ENCODE measurements around the gene NEK8.

NEK8 gene

DNA sequence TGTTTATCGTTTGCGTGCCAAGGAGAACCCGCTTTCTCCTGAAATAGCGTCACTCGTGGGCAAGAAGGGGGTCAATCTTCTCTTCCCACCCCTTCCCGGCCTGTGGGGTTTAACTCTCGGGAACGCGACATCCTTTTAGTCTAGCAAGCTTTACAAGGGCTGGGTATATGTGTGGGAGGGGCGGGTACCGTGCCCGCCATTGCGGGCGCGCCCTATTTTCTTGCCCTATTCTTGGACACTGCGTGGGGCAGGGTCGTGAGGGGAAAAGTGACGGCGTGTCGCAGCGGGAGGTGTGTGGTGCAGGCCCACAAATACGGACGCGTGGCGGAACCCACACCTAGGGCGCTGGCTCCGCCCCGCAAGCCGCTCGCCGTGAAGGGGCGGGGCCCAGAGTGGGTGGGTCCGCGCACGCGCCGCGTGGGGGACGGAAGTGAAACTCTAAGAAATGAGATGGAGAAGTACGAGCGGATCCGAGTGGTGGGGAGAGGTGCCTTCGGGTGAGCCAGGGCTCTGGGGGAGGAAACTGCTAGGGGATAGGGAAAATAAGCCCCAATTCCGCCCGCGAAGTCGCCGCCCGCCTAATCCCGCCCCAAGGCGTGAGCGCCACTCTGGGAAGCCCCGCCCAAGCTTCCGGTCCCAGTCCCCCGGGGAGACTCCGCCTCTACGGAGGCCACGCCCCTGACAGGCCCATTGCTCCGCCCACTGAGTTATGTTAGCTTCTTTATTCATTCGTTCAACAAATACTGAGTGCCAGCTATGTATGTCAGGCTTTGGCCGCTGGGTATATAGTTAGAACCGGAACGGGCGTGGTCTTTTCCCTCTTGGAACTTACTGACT lies at the start of gene NEK8:
TSS of gene NEK8 (plus strand) at position 425 of the 837 bp plus-strand sequence. CDS start at position 451, 26 bp downstream.
- DNase-seq (ENCODE audit: low read depth) = peak; percentile 73

DNA sequence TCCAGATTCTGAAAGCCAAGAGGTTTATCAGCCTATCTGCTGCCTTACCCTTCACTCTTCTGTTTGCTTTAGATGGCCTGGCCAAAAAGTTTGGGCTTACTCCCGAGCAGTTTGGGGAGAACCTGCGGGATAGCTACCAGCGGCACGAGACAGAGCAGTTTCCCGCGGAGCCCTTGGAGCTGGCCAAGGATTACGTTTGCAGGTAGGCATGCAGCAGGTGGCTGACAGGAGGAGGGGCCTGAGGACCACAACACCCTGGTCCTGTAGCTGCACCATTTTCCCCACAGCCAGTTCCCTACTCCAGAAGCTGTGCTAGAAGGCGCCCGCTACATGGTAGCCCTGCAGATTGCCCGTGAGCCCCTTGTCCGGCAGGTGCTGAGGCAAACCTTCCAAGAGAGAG lies 45.9 kb upstream of the NEK8 start:
- no peak for DNase-seq (ENCODE audit: low read depth)

- no peak for DNase-seq (ENCODE audit: low read depth)
These were observed 43.6 kb upstream of the NEK8 start for GRCh38 chr17:28684963-28685362.

DNA sequence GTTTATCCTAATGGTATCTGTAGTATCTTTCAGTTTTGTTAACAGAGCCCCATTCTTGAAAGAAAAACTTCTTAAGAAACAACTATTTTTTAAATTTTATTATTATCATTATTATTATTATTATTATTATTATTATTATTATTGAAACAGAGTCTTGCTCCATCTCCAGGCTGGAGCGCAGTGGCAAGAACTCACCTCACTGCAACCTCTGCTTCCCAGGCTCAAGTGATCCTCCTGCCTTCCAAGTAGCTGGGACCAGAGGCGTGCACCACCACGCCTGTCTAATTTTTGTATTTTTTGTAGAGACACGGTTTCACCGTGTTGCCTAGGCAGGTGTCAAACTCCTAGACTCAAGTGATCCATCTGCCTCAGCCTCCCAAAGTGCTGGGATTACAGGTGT lies 43.2 kb upstream of the NEK8 start:
- DNase-seq (ENCODE audit: low read depth) = no peak

GRCh38 chr17:28686296-28686695 lies 42.3 kb upstream of the NEK8 start:
- DNase-seq (ENCODE audit: low read depth) = no peak

DNA sequence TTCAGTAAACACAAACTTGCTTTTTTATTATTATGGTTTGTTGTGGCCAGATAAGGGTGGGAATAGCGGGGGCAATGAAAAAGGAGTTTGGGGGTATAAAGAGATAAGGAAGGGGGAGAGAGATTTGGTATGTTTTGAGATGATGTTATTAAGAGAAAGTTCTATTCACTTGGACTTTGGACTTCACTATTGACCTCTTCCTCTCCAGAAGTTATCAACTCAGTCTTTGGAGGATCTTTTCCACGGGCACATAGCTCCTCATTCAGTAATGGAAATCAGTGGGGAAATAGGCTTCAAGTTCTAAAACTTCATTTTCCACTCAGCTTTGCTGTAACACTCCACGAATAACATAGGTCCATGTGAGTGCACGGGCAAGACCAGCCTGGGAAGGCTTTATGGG lies 40.1 kb upstream of the NEK8 start:
- no peak for DNase-seq (ENCODE audit: low read depth)

GRCh38 chr17:28689011-28689410 lies 39.6 kb upstream of the NEK8 start:
- DNase-seq (ENCODE audit: low read depth) = no peak

- no peak for DNase-seq (ENCODE audit: low read depth)
These were observed 34.7 kb upstream of the NEK8 start for GRCh38 chr17:28693869-28694268.

DNA sequence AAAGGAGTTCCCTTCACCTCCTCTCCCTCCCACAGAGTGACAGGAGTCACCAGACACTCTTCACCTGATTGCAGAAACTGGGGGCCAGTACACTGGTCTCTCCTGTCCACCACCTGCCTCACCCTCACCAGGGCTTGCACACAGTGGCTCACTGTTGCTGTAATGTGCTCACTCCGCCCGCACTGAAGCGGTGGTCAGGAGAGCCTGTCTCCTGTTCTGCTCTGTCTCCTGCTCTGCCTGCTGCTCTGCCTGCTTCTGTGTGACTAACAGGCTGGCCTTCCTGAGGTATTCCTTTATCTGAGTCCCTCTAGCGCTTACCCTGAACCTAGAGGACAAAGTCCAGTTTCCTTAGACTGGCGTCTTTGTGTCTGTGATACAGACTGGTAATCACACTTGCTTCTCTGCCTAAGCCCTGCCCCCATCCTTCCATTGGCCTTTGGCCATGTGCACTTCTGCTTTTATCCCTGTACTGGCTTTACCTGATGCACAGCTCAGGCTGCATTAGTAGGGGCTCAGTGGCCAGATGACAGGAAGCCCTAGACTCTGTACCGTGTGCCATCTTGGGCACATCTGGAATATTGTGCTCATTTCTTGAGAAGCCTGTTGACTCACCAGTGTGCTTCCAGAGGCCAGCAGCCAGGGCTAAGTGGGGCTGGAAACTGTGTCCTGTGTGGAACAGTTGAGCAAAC lies 30.2 kb upstream of the NEK8 start:
- no peak for DNase-seq (ENCODE audit: low read depth)

DNA sequence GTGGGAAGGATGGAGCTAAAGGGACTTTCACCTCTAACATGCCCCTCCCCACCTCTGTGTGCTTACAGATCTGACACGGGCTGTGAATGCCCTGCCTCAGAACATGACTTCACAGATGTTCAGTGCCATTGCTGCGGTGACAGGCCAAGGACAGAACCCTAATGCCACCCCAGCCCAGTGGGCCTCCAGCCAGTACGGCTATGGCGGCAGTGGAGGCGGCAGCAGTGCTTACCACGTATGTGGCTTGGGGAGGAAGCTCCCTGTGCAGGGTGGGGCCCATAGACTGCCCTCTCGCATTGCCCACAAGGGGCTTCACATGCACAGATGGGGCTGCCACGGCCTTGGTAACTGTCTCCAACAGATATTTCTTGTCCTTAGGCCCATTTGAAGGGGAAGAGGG lies 28.3 kb upstream of the NEK8 start:
- no peak for DNase-seq (ENCODE audit: low read depth)

DNA sequence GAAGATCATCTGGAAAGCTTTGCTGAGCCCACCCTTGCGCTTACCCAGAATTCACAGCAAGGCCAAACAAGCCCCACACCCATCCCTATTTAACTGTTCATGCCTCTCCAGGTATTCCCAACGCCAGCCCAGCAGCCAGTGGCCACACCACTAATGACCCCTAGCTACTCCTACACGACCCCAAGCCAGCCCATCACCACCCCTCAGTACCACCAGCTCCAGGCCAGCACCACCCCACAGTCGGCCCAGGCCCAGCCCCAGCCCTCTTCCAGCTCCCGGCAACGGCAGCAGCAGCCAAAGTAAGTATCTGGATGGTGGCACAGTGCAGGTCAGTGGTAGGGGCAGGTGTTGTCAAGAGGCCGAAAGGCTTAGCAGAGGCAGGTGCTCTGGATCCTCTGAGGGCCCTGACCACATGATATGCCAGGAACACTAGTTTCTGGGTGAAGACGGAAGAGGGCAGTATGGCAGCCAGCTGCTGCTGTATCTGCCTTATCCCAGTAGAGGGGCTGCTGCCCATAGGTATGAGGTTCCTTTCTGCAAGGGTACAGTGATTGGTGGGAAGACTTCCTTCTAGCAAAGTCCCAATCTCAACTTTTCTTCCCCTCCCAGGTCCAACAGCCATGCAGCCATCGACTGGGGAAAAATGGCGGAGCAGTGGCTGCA lies 27.6 kb upstream of the NEK8 start:
- DNase-seq (ENCODE audit: low read depth) = no peak

DNA sequence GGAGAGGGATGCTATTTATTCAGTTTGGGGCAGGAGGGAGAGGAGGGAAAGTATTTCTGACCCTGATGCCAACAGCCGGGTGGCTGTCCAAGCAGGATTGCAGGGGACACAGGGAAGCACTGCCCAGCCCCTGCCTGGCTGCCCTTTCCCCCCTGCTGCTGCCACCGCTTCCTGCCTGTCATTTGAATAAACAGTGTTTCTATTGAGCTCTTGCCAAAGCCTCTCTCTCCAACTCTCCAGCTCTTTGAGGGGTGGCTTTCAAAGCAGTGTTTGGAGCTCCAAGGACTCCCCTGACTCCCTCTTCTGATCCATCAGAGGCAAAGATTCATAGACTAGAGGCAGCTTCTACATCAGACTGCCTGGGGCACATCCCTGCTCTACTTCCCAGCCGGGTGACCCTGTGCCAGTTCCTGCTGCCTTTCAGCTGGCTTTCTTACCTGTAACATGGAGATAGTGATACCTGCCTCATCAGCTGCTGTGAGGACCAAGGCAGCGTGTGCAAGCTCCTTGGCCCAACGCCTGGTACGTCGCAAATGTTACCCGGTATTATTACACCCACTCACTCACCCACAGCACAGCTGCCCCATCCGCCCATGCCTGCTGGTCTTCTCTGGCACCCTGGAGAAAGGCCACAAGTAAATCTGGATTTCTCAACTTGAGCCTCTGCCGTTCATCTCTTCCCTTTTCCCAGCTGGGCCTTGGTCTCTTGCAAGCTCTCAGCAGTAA lies 26.4 kb upstream of the NEK8 start:
- no peak for DNase-seq (ENCODE audit: low read depth)

DNA sequence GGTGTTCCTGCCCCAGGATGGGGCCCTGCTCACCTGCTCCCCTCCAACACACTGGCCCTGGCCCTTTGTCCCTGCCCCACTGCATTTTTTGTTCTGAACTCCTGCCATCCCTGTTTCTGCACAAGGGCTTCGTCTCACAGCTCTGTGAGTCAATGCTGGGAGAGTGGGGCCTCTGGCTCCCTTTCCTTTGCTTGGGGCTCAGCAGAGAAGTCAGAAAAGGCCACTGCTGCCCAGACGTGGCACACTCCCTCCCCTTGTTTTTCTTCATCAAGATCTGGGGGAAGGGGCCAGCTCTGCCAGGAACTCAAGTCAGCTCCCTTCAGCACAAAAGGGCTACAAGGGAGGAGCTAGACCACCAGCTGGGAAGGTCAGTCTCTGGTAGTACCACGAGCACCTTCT lies 25.8 kb upstream of the NEK8 start:
- no peak for DNase-seq (ENCODE audit: low read depth)

GRCh38 chr17:28703552-28704218 lies 24.9 kb upstream of the NEK8 start:
- DNase-seq (ENCODE audit: low read depth) = no peak

DNA sequence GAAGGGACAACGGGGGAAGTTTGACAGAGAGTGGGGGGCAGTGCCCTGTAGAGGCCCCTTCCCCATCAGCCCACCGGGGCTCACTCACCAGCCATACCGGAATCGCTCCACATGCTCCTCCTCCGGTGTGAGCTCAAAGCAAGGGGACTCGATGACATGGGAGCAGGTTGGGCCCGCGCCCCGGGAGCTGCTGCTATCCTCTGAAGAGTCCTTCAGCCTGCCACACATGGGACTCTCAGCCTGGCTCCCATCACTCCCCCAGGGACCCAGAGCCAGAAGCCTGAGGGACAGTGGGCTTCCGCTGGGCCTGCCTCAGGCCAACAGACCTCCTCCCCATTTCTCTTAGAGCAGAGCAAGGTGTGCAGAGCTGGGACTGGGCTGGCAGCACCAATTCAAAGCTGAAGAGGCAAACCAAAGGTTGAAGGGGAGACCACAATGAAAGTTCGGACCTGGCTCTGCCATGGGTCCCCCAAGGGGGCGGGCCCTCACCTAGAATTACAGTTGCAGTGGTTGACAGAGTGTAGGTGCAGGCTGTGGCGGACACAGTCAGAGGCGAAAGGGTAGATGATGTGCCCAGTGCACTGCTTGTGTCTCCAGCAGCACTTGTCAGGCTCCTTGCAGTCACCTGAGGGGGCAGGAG lies 24.2 kb upstream of the NEK8 start:
- DNase-seq (ENCODE audit: low read depth) = no peak

DNA sequence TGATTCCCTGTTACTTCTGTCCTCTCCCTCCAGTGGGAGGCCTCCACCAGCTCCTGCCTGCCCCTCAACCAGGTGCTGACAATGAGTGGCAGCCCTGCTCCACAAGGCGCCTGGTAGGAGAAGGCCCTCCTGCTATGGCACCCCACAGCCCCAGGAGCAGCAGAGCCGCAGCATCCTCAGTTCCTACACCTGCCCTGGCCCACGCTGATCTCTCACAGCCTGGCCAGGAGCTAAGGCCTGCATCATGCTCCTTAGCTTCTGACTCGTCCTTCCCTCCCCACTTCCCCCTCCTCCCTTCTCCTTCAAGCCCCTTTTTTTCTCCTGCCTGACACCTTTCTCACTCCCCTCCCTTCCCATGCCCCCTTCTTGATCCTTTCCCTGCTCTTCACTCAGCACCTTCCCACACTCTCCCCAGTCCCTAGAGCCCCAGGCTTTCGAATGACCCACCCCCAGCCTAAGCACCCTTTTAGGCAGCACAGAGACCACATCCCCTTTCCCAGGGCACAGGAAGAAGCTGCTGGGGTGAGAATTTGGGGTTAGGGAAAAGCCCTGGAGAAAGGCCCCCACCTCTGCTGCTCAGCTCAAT lies 23.4 kb upstream of the NEK8 start:
- DNase-seq (ENCODE audit: low read depth) = no peak

GRCh38 chr17:28705728-28706334 lies 22.8 kb upstream of the NEK8 start:
- DNase-seq (ENCODE audit: low read depth) = no peak

DNA sequence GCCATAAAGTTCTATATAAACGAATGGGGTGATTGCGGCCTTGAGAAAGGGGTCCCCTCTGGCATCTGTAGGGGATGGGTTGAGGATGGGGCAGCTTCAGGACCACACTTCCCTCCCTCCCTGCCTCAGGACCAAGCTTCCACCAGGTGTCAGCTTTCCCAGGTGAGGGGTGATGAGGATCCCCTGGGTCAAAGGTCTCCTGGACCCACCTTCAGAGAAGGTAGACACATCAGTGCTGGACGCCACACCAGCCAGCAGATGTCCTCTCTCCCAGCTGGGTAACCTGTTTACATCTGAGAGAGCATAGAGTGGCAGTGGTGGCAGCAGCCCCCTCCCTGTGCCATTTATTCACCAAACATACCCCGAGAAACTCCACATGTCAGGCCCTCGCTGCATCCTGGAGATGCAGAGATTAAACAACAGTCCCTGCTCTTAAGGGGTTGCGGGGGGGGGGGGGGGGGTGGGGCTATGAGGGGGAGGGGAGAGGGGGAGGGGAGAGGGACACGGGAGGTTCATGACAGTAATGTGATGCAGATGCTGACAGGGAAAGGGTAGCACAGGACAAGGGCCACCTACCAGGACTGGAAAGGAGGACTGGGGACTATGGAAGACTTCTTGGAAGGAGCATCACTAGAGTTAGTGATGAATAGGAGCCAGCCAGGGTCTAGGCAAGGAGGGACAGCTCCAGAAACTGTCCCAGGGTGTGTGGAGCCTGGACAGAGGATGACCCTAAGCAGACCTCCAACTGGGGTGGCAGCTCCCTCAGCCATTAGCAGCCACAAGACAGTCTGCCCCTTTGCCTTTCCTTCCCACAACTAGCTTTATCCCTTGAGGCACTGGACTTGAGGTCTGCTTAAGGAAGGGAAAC lies 21.9 kb upstream of the NEK8 start:
- DNase-seq (ENCODE audit: low read depth) = no peak

DNA sequence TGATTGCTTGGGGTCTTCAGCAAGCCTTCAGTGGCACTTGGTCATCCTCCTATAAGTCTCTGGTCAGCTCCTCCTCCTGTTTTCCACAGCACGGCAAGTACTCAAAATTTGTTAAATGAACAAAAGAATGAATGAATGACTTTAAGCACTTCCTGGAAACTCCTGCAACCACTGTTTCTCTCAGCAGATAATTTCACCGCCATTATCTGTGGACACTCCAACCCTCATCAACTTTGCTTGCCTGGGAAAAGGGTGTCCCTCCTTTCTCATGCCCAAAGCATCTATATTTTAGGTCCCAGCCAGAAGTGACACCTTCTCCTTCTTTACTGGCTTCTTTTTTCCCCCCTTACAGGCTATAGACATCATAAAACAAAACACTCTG lies 21.3 kb upstream of the NEK8 start:
- DNase-seq (ENCODE audit: low read depth) = no peak

Measured in non-pigmented ciliary epithelial cell (primary cell).